ENCODE results near the gene CXCL17.

GRCh38 chr19:42445948-42446347 is 3.2 kb upstream of the CXCL17 start:
- TF ChIP-seq GATA3 (IDR thresholded peaks at IDR 0.05; ENCODE audit: low read depth, low read length), result no peak
- TF ChIP-seq GATA2 (IDR thresholded peaks at IDR 0.05; ENCODE audit: low read depth, low read length), result no peak

All from SH-SY5Y (cell line).